Liver (tissue), 9 donors: ENCODE results near the gene ROR1. TPM values are rescaled to one million over a fixed set of nuclear protein-coding genes. Genes with fewer than 3 reads are reported as not detected.

ENCODE experiments used
- DNase-seq: peaks from one replicate; pipeline ENCODE4 v3.0.0-alpha.2; 2017; ENCODE audit warnings: low spot score
- H3K27ac ChIP-seq, 2 donors: one replicate each; pipeline ENCODE4 v1.7.0; 2013; ENCODE audit warnings: inconsistent platforms in 2 of 2, low read length in 2 of 2, control low read depth in 1 of 2, low read depth in 1 of 2, mild to moderate bottlenecking in 1 of 2
- H3K27me3 ChIP-seq, 4 donors: one replicate each; pipeline versions ENCODE4 v1.6.1 to v1.7.0; 2013; ENCODE audit warnings: low read length in 3 of 4, inconsistent platforms in 1 of 4, mild to moderate bottlenecking in 1 of 4, moderate library complexity in 1 of 4; ENCODE audit not compliant: control insufficient read depth in 4 of 4, insufficient read depth in 4 of 4
- H3K36me3 ChIP-seq, 4 donors: one replicate each; pipeline versions ENCODE4 v1.6.1 to v1.7.0; 2013; ENCODE audit warnings: low read length in 3 of 4, mild to moderate bottlenecking in 3 of 4, low read depth in 1 of 4, moderate library complexity in 1 of 4; ENCODE audit not compliant: control insufficient read depth in 4 of 4, insufficient read depth in 3 of 4
- H3K4me1 ChIP-seq, 4 donors: one replicate each; pipeline versions ENCODE4 v1.6.1 to v1.7.0; 2013; ENCODE audit warnings: low read length in 3 of 4, mild to moderate bottlenecking in 3 of 4, moderate library complexity in 1 of 4; ENCODE audit not compliant: control insufficient read depth in 4 of 4, insufficient read depth in 4 of 4
- H3K4me3 ChIP-seq, 3 donors: one replicate each; pipeline versions ENCODE4 v1.6.1 to v1.7.0; 2013; ENCODE audit warnings: low read length in 3 of 3, control low read depth in 1 of 3, low read depth in 1 of 3, mild to moderate bottlenecking in 1 of 3
- H3K9ac ChIP-seq, 2 donors: one replicate each; pipeline ENCODE4 v1.7.0; 2013; ENCODE audit warnings: low read length in 2 of 2, mild to moderate bottlenecking in 2 of 2, moderate library complexity in 2 of 2, control low read depth in 1 of 2, low read depth in 1 of 2
- H3K9me3 ChIP-seq, 4 donors: one replicate each; pipeline versions ENCODE4 v1.6.1 to v1.7.0; 2013; ENCODE audit warnings: low read length in 3 of 4; ENCODE audit not compliant: control insufficient read depth in 4 of 4
- EGR1 ChIP-seq, 2 donors: IDR thresholded peaks; 2 replicates each; pipeline ENCODE4 v1.6.1; 2016 to 2018; ENCODE audit warnings: antibody characterized with exemption in 2 of 2, low read depth in 2 of 2
- FOXA1 ChIP-seq: IDR thresholded peaks from 2 replicates; pipeline ENCODE4 v1.6.1; 2016; ENCODE audit warnings: antibody characterized with exemption
- FOXA2 ChIP-seq: IDR thresholded peaks from 2 replicates; pipeline ENCODE4 v1.6.1; 2016; ENCODE audit warnings: antibody characterized with exemption
- GABPA ChIP-seq, 2 donors: IDR thresholded peaks in 1 of 2; conservative IDR thresholded peaks in 1 of 2; 2 replicates each; pipeline ENCODE4 v1.6.1; 2016; ENCODE audit warnings: antibody characterized with exemption in 2 of 2, mild to moderate bottlenecking in 1 of 2, moderate library complexity in 1 of 2
- HNF4A ChIP-seq, 2 donors: conservative IDR thresholded peaks; 2 replicates each; pipeline ENCODE4 v1.6.1; 2016; ENCODE audit warnings: antibody characterized with exemption in 2 of 2, mild to moderate bottlenecking in 2 of 2
- HNF4G ChIP-seq: IDR thresholded peaks from 2 replicates; pipeline ENCODE4 v1.6.1; 2016; ENCODE audit warnings: antibody characterized with exemption
- JUND ChIP-seq, 2 donors: IDR thresholded peaks; 2 replicates each; pipeline ENCODE4 v1.6.1; 2016; ENCODE audit warnings: antibody characterized with exemption in 2 of 2
- NR2F2 ChIP-seq: IDR thresholded peaks from 2 replicates; pipeline ENCODE4 v1.6.1; 2016; ENCODE audit warnings: antibody characterized with exemption
- RAD21 ChIP-seq, 2 donors: IDR thresholded peaks; 2 replicates each; pipeline ENCODE4 v1.6.1; 2016; ENCODE audit warnings: antibody characterized with exemption in 2 of 2, mild to moderate bottlenecking in 2 of 2
- RXRA ChIP-seq, 2 donors: IDR thresholded peaks; 2 replicates each; pipeline ENCODE4 v1.6.1; 2017 to 2018; ENCODE audit warnings: antibody characterized with exemption in 2 of 2, mild to moderate bottlenecking in 1 of 2
- SP1 ChIP-seq: IDR thresholded peaks from 2 replicates; pipeline ENCODE4 v1.6.1; 2018; ENCODE audit warnings: antibody characterized with exemption, mild to moderate bottlenecking
- TAF1 ChIP-seq: conservative IDR thresholded peaks from 2 replicates; pipeline ENCODE4 v1.6.1; 2016; ENCODE audit warnings: antibody characterized with exemption, mild to moderate bottlenecking
- YY1 ChIP-seq: IDR thresholded peaks from 2 replicates; pipeline ENCODE4 v1.6.1; 2016; ENCODE audit warnings: antibody characterized with exemption, mild to moderate bottlenecking
- WGBS: extraction: QIAGEN DNeasy Blood & Tissue Kit; methylation state at CpG from one replicate; pipeline ENCODE4 v1.1.7; 2013; 5-methylcytosine and 5-hydroxymethylcytosine counted together
- polyA plus RNA-seq, 2 donors: library from polyadenylated mRNA; stranded (reverse) in 1 of 2; unstranded in 1 of 2; fragments of 200-250 nt in 1 of 2; fragments of >200 nt in 1 of 2; fragmentation: Nextera tagmentation in 1 of 2; extraction: Ambion mirVana in 1 of 2; gene quantifications; one replicate each; pipeline versions ENCODE4 v1.2.1 to v1.2.3, GENCODE V29; 2013 to 2015
- total RNA-seq, 2 donors: library from RNA; depleted of rRNA; stranded (reverse); fragments of >200 nt; gene quantifications; one replicate each; pipeline ENCODE4 v1.2.3, GENCODE V29; 2014
- TF ChIP-seq, protein P1 (sequence below): fragments of 150-350 bp; IDR thresholded peaks from 2 replicates; pipeline ENCODE4 v1.5.1; 2017; ENCODE audit warnings: improper control_type of control experiment, low read depth, low read length; ENCODE audit not compliant: missing input control
- TF ChIP-seq, protein P2 (sequence below): IDR thresholded peaks from 2 replicates; pipeline ENCODE4 v1.6.1; 2016; ENCODE audit warnings: antibody characterized with exemption
- TF ChIP-seq, protein P3 (sequence below): IDR thresholded peaks from 2 replicates; pipeline ENCODE4 v1.6.1; 2016; ENCODE audit warnings: antibody characterized with exemption
- TF ChIP-seq, protein P4 (sequence below): IDR thresholded peaks from 2 replicates; pipeline ENCODE4 v1.6.1; 2016; ENCODE audit warnings: antibody characterized with exemption
- TF ChIP-seq, protein P5 (sequence below): IDR thresholded peaks from 2 replicates; pipeline ENCODE4 v1.6.1; 2016; ENCODE audit warnings: antibody characterized with exemption, mild to moderate bottlenecking
- donor health status: healthy.
- donor health status: healthy.
- donor health status: healthy.
- donor health status: healthy.
- donor health status: healthy.

Gene ROR1
- total and polyA plus RNA-seq, 4 donors = 0.15 to 0.98 (median 0.37) TPM

DNA sequence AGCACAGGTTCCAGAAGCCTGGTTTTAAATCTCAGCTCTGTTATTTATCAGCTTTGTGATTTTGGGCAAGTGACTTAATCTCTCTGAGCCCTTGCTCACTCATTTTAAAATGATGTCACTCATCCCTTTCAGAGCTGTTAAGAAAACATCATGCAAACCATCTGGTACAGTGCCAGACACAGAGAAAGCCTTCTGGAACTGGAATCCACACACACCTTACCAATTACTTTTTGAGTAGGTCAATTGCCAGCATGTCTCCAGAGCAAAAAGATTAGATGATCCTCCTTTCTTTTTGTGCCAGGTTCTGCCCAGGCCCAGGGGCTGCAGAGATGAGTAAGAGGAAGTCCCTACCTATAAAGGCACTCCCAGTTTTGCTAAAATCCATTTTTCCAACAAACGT, 61.3 kb downstream of the ROR1 start:
- DNase-seq = no peak
- WGBS = 59% methylated on average over 1 of the region's 1 CpG
- Histone ChIP-seq H3K9ac (no peak overlapping the region), H3K9me3 (no peaks in the 10 kb centered on the region), H3K4me1 (no peaks in the 10 kb centered on the region), H3K36me3 (no peaks in the 10 kb centered on the region), H3K27me3 (no peaks in the 10 kb centered on the region), H3K4me3 (no peak overlapping the region), H3K27ac (no peak overlapping the region)
- TF ChIP-seq JUND (IDR thresholded peaks at IDR 0.05) = no peak
- TF ChIP-seq RAD21 (IDR thresholded peaks at IDR 0.05) = no peak
- TF ChIP-seq NR2F2 = no peak
- no peak for TF ChIP-seq FOXA2
- TF ChIP-seq EGR1 (IDR thresholded peaks at IDR 0.05; ENCODE audit: low read depth in 2 of 2) = no peak
- TF ChIP-seq, protein P1, sequence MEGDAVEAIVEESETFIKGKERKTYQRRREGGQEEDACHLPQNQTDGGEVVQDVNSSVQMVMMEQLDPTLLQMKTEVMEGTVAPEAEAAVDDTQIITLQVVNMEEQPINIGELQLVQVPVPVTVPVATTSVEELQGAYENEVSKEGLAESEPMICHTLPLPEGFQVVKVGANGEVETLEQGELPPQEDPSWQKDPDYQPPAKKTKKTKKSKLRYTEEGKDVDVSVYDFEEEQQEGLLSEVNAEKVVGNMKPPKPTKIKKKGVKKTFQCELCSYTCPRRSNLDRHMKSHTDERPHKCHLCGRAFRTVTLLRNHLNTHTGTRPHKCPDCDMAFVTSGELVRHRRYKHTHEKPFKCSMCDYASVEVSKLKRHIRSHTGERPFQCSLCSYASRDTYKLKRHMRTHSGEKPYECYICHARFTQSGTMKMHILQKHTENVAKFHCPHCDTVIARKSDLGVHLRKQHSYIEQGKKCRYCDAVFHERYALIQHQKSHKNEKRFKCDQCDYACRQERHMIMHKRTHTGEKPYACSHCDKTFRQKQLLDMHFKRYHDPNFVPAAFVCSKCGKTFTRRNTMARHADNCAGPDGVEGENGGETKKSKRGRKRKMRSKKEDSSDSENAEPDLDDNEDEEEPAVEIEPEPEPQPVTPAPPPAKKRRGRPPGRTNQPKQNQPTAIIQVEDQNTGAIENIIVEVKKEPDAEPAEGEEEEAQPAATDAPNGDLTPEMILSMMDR = no peak
- no peak for TF ChIP-seq RXRA (IDR thresholded peaks at IDR 0.05)
- TF ChIP-seq, protein P2, sequence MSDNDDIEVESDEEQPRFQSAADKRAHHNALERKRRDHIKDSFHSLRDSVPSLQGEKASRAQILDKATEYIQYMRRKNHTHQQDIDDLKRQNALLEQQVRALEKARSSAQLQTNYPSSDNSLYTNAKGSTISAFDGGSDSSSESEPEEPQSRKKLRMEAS = no peak
- TF ChIP-seq HNF4G = no peak
- TF ChIP-seq SP1 = no peak
- no peak for TF ChIP-seq GABPA (IDR thresholded peaks at IDR 0.05 in 1 of 2, conservative IDR thresholded peaks at IDR 0.05 in 1 of 2)
- TF ChIP-seq, protein P3, sequence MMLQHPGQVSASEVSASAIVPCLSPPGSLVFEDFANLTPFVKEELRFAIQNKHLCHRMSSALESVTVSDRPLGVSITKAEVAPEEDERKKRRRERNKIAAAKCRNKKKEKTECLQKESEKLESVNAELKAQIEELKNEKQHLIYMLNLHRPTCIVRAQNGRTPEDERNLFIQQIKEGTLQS = no peak
- TF ChIP-seq FOXA1 = no peak

DNA sequence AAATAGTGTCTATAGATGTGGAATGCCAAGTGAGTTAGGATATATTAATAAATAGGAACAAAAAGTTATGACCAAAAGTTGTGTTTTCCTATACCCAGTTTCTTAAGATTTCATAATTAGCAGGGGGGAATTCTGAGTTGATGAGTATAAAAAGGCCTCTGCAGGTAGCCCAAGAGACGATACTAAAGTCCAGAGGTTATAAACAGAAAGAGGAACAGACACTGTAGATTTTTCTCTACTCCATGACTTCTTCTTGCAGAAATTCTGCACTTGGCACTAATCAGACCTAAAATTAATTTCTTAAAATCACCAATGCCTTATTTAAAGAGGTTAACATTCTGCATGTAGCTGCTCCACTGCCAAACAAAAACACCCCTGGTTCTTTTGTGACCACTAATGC, 62.6 kb downstream of the ROR1 start:
- DNase-seq = no peak
- H3K27me3 ChIP-seq = no peaks in the 10 kb centered on the region
- WGBS = 75% methylated on average over 1 of the region's 1 CpG
- no peak overlapping the region for H3K4me3 ChIP-seq
- H3K9ac ChIP-seq = no peak overlapping the region
- H3K36me3 ChIP-seq = no peaks in the 10 kb centered on the region
- H3K27ac ChIP-seq = no peak overlapping the region
- H3K4me1 ChIP-seq = no peaks in the 10 kb centered on the region
- TF ChIP-seq JUND (IDR thresholded peaks at IDR 0.05) (no peak), TAF1 (no peak), SP1 (no peak), FOXA2 (no peak), RXRA (IDR thresholded peaks at IDR 0.05) (no peak), FOXA1 (no peak), RAD21 (IDR thresholded peaks at IDR 0.05) (no peak), HNF4A (conservative IDR thresholded peaks at IDR 0.05) (no peak), NR2F2 (no peak), HNF4G (no peak), YY1 (no peak), EGR1 (IDR thresholded peaks at IDR 0.05; ENCODE audit: low read depth in 2 of 2) (no peak)
- TF ChIP-seq, protein P1 = no peak
- TF ChIP-seq, protein P2 = no peak
- TF ChIP-seq, protein P4, sequence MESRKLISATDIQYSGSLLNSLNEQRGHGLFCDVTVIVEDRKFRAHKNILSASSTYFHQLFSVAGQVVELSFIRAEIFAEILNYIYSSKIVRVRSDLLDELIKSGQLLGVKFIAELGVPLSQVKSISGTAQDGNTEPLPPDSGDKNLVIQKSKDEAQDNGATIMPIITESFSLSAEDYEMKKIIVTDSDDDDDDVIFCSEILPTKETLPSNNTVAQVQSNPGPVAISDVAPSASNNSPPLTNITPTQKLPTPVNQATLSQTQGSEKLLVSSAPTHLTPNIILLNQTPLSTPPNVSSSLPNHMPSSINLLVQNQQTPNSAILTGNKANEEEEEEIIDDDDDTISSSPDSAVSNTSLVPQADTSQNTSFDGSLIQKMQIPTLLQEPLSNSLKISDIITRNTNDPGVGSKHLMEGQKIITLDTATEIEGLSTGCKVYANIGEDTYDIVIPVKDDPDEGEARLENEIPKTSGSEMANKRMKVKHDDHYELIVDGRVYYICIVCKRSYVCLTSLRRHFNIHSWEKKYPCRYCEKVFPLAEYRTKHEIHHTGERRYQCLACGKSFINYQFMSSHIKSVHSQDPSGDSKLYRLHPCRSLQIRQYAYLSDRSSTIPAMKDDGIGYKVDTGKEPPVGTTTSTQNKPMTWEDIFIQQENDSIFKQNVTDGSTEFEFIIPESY = no peak
- TF ChIP-seq, protein P3 = no peak
- TF ChIP-seq, protein P5, sequence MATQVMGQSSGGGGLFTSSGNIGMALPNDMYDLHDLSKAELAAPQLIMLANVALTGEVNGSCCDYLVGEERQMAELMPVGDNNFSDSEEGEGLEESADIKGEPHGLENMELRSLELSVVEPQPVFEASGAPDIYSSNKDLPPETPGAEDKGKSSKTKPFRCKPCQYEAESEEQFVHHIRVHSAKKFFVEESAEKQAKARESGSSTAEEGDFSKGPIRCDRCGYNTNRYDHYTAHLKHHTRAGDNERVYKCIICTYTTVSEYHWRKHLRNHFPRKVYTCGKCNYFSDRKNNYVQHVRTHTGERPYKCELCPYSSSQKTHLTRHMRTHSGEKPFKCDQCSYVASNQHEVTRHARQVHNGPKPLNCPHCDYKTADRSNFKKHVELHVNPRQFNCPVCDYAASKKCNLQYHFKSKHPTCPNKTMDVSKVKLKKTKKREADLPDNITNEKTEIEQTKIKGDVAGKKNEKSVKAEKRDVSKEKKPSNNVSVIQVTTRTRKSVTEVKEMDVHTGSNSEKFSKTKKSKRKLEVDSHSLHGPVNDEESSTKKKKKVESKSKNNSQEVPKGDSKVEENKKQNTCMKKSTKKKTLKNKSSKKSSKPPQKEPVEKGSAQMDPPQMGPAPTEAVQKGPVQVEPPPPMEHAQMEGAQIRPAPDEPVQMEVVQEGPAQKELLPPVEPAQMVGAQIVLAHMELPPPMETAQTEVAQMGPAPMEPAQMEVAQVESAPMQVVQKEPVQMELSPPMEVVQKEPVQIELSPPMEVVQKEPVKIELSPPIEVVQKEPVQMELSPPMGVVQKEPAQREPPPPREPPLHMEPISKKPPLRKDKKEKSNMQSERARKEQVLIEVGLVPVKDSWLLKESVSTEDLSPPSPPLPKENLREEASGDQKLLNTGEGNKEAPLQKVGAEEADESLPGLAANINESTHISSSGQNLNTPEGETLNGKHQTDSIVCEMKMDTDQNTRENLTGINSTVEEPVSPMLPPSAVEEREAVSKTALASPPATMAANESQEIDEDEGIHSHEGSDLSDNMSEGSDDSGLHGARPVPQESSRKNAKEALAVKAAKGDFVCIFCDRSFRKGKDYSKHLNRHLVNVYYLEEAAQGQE = no peak
- H3K9me3 ChIP-seq = no peaks in the 10 kb centered on the region
